GM12875 (cell line): ENCODE data around the gene TUBA4B.

Source experiments
- H3K4me3 ChIP-seq: one replicate; pipeline ENCODE4 v1.5.1; 2011; ENCODE audit warnings: low read depth, low read length, control low read depth
- CTCF ChIP-seq: IDR thresholded peaks from 2 replicates; pipeline ENCODE4 v1.5.1; 2011; ENCODE audit warnings: low read depth, mild to moderate bottlenecking, control low read depth, inconsistent platforms, low read length, moderate library complexity, borderline replicate concordance; ENCODE audit not compliant: insufficient read depth

Gene TUBA4B

GRCh38 chr2:219214141-219214540 is 38.9 kb upstream of the TUBA4B start:
- TF ChIP-seq CTCF = no peak
- H3K4me3 ChIP-seq = no peak overlapping the region

- TF ChIP-seq CTCF = no peak
These were observed 38.3 kb upstream of the TUBA4B start for GRCh38 chr2:219214786-219215185.

GRCh38 chr2:219215871-219216534 is 37.0 kb upstream of the TUBA4B start:
- no peak for TF ChIP-seq CTCF
- H3K4me3 ChIP-seq = no peak overlapping the region

More at GRCh38 chr2:219214786-219215185, 38.3 kb upstream of the TUBA4B start:
- H3K4me3 ChIP-seq = no peak overlapping the region

GRCh38 chr2:219216535-219216915 is 36.5 kb upstream of the TUBA4B start:
- TF ChIP-seq CTCF = no peak
- H3K4me3 ChIP-seq = no peak overlapping the region

- no peak for TF ChIP-seq CTCF
- H3K4me3 ChIP-seq = peak overlapping the region; percentile 56
These were observed 34.8 kb upstream of the TUBA4B start for GRCh38 chr2:219218217-219218731.

- no peak for TF ChIP-seq CTCF
- H3K4me3 ChIP-seq = peak within 1 kb of the TSS; percentile 56
These were observed 34.0 kb upstream of the TUBA4B start, which contains the start of gene ABCB6 for GRCh38 chr2:219218732-219219701. ABCB6 (minus strand) TSS chr2:219218958; CDS start chr2:219218673, 285 bp downstream.
